GM21447 (cell line): ENCODE measurements around the gene IQSEC1.
A peak's percentile ranks its signal among the peaks of the same experiment; 100 is the strongest.

Experiments used
- ATAC-seq: cut with Tn5 transposase; IDR thresholded peaks from one replicate; pipeline ENCODE4 v1.9.1; 2021; ENCODE audit not compliant: unreplicated experiment

IQSEC1 gene

DNA sequence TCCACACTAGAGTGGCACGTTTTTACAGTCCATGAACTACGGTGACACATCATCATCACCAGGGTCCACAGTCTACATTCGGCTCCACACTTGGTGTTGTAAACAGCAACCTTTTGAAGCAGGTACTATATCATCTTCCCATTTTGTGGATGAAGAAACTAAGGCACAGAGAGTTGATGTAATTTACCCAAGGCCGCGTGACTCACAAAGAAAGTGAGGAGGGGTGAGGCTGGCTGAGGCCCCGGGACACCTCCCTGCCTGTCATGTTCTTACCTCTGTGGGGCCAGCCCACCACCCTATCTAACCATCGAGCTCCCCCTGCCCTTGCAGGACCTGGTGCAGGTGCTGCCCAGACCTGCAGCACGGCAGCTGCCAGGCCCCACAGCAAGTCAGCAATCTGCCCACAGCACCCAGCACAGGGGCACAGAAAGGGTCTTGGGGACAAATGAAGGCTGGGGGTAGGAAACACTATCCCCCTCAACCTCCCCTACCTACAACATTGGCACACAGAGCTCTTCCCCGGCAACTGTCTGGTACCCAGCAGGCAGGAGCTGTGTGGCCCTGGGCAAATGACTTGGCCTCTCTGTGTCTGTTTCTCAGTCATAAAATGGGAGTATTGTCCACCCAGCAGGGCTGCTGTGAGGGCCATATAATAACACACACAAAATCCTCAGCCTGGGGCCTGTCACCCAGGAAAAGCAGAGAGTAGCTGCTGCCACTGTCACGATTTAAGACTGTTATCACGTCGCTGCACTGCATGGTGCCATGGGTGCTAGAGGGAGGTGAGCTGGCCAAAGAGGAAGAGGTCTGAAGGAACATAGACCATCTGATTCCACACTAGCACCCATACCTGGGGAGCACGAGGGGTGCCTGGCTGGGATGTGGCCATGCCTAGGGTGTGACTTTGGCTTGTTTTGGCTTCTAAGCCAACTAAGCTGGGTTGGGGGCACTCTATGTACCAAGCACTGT, 115.1 kb downstream of the IQSEC1 start:
- no peak for ATAC-seq

DNA sequence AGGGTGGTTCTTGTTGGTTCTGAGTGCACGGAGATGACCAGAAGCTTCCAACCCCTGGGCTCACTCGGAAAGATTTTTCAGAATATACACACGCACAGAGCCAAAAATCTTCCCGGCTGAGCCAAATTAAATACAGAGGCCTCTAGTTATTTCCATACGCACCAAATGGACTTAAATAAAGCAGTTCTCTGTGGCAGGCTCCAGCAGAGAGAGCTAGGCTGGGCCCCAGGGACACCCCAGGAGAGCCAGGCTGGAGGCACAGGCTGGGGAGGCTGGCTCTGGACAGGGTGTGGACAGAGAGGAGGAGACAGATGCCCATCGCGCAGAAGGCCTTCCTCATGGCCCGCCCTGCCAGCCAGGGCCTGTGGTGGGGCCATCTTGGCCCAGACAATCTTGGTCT, 115.9 kb downstream of the IQSEC1 start:
- no peak for ATAC-seq

DNA sequence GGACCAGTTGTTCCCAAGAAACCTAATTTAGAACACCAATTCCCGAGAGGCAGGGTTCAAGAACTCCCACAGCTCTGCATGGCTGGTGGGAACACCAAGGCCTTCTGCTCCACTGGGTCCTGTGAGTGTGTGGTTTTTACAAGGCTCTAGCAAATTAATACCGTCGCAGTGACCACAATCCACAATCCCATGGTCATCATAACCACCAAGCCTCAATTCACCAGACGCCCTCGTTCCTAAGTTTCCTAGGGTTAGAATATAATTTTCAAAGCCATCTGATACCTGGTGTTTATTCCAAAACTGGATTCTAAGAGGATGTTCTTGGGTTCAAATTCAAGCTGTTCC, 116.9 kb downstream of the IQSEC1 start:
- ATAC-seq, result no peak

DNA sequence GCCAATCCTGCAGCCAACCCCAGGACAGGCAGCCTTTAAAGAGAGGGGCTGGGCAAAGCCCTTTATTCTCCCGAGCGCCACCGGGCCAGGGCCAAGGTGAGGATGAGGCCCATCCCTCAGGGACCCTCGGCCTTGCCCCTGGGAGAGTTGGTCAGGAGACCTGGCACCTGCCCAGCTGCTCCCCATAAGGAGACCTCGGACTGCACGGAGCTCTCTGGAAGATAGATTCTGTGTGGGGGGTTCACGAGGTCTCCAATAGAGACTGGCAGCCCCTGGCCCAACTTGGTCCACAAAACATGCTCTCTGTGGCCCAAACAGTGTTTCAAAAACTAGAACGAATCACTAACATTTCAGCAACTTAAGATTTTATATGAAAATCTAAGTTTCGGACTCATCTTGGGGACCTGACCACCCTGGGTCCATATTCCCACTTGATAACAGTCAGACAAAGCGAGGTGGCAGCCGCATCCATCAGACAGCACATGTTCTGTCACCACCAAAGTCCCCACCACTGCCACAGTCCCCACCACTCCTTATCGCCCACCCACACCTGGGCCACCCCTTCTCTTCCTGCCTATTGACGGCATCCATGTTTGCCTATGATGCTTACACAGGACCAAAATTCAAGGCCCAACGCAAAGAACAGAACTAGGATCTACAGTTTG, 117.4 kb downstream of the IQSEC1 start:
- no peak for ATAC-seq

DNA sequence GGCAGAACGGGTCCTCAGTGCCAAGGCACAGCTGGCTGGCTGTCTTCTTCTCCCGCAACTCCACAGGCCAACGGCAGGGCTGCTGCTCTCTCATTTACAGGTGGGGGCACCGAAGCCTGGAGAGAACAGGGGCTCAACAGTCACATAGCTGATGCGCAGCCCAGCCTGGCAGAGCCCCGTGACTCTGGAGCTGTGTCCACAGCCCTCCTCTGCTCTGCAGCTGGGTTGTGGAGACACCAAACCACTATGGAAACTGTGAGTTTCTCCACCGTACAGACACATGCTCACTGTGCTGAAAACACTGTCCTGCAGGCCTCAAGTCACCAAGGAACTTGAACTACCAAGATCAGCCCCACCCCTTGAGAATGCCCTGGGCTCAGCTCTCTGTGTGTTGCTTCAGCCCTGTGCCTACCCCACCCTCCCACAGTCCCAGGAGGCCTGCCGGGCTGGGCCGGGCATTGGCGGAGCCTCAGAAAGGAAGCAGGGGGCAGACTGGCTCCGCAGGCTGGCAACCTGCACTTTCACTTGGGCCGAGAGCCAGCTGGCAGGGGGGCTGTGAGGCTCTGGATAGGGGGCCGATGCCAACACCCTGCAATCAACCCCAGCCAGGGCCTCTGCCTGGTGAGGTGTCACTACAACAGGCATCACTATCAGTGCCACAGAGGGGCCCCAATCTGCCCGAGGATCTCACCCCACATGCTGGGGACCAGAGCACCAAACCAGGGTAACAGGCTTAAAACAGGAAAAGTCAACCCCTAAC, 118.2 kb downstream of the IQSEC1 start:
- ATAC-seq, result peak; percentile 75

DNA sequence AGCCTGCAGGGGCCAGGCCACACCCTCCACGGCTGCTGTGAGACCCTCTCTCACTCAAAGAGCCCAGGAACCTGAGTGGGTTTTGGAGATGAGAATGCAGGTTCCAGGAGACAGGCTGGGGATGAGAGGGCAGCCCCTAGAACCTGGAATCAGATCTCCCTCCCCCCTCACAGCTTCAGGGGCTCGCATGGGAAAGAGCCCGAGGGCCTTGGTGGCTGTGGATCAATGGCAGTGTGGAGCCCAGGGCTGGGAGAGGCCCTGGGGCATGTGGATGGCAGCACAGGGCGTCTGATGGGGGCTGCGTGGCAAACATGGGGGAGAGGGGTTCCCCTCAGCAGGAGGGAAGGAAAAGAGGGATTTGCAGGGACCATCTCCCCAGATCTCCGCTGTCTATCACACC, 119.0 kb downstream of the IQSEC1 start:
- no peak for ATAC-seq

DNA sequence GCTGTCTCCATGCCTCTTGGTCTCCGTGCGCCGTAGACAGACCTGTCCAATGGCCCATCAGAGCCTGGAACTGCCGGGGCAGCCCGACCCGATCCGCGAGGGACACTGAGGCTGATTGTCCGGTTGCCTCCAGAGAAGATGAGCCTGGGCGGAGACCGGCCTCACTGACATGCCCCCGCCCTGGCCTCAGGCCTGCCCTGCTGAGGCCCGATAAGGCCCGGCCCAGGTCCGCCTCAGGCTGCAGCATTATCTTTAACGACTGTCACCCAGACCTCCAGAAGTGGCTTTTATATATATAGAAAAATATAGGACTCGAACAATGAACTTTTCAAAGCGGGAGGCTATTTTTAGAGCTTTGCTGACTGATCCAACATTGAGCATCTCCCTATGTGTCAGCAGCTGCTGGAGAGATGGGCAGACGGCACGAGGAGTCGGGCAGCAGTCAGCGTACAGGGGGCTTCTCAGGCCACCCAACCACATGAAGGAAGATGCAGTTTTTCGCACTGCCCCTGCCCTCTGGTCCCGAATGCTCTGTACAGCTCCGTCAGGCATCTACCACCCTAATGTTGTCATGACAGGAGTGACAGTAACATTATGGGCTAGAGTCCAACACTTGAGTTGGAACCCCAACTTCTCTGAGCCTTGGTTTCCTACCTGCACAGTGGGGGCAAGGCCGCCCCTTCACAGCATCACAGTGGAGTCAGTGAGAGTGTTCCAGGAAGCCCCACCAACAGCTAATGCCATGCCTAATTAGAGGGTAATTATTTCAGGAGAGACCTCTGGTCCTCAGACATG, 119.8 kb downstream of the IQSEC1 start:
- no peak for ATAC-seq

DNA sequence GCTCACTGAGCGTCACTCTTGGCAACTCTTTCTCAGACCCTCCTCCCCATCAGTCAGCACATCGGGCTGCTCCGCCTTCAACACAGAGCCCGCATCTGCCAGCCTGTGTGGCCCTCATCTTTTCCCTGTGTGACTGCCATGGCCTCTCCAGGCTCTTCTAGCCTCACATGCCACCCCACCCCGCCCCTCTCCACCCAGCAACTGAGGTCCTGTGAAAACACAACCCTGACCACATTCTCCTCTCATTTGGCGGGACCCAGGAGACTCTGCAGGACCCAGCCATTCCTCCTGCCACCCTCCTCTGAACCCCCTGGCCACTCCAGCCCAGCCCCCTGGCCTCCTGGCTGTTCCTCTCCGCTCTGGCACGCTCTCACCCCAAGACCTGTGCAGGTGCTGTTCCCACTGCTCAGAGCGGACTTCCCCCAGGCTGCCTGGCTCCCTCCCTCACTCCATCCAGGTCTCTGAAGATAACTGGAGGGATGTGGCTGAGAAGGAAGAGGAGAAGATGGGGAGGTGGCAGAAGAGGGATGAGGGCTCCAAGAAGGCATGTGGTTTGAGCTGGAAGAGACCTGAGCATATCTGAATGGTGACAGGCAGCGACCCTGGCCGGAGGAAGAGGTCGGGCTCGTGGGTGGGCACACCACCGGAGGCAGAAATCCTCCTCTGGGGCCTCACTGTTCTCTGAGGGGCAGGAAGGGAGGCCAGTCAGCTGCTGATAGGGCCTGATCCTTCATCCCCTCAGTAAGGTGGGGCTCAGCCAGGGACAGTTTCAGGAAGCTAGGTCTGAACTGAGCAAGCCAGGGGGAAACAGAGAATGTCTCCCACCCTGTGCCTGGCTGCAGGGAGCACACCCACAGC, 120.7 kb downstream of the IQSEC1 start:
- ATAC-seq, result no peak

DNA sequence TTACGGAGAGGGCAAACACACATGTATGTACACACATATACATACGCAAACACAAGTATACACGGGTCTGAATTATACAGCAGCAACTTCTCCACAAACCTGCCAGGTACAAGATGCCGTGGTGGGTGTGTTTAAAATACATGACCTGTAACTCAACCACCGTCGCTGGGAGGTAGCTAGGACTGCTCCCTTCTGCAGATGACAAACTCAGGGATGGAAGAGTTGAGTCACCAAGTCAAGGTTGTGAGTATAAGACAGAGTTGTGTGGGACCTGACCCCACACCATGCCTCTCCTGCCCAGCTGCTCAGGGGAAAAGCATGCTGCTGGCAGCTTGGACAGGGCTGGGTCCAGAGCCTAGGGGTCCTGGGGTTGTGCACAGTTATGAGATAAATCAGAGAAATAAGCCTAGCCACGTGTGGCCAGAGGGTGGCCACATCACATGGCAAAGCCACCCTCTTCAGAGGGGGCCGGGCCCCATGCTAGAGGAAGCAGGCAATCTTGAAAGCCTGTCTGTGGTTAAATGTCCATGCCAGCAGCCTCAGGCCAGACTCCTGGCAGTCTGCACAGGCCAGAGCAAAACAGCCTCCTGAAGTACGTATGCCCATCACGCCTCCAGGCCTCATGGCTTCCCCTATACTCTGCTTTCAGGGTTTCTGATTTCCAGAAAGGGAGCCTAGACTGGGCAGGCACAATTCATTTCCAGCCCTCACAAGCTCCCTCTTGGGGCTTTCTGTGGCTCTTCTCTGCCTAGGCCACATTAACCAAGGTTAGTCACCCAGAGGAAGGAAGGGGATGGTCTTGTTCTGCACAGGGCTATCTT, 124.1 kb downstream of the IQSEC1 start:
- ATAC-seq, result peak; percentile 75

DNA sequence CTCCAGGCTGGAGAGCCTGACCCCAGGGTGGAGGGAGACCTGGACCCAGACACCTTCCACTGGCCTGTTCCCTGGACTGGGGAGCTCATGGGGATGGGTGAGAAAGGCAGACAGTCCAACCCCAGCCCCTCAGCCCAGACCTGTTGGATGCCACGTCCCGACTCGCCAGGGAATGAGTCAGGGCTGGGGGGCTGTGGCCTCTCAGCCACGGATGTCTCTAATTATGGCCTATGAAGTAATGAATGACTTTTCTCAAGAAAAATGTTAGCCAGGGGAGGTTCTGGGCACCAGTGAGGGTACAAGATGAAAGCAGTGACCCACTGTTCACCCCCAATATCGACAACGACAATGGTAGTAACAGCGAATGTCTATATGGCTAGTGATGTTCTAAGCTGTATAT, 124.9 kb downstream of the IQSEC1 start:
- ATAC-seq, result no peak

DNA sequence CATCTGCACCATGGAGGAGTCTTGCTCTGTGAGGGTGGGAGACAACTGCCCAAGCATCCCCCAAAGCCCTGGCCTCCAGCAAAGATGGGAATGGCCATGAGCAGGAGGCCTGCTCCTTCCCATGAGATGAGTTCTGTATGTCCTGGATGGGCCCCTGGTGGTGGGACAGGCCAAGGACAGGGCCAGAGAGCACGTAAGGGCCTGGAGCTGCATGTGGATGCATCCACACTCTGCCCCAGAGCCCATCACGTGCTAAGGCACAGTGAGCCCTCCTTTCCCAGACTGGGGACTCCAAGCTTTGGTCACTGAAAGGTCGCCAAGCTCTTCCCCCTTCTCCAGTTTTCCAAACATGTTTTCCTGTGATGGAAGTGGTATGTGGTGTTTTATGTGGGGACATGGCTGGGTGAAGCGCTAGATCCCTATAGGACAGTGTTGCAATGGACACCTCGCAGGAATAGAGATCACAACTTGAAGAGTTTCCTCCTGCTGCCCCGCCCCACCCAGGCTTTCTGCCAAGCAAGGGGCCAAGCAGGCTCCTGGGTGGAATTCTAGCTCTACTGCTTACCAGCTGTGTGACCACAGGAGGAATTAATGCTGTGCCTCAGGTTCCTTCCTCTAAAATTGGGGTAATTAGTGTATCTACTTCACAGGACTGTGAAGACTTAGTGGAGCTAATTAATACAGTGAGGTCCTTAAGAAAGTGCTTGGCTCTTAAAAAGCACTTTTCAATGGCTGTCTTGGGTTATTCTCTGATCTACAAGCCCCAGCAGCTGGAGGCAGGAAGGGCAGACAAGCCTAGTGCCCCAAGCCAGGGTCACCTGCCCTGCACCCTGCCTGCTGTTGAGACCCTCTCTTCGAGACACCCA, 125.5 kb downstream of the IQSEC1 start:
- ATAC-seq, result no peak

DNA sequence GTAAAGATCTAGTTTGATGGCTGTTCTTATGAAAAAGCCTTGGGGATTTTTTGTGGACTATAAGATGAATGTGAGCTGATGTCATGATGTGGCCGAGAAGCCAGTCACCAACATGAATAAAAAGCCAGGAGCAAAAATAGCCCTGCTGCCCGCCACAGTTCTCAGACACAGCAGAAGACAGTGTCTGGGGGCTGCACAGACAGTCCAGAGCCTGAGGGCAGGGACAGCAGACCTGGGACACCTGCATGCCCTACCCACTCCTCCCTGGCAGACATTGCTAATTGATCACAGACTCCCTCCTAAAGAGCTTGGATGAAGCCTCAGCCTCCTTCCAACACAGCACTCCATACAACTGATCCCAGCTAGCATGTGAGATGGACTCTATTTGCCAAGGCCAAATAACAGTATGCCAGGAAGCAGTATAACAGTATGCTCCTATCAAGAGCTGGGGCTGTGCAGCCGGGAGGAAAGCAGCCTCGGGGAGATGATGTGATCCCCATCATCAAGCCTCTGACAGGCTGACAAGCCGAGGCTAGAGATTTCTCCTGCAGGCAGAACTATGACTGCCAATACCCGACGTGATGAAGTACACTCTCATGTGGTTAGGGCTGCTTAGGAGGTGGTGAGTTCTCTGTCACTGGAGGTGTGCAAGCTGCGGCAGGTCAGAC, 126.4 kb downstream of the IQSEC1 start:
- no peak for ATAC-seq

DNA sequence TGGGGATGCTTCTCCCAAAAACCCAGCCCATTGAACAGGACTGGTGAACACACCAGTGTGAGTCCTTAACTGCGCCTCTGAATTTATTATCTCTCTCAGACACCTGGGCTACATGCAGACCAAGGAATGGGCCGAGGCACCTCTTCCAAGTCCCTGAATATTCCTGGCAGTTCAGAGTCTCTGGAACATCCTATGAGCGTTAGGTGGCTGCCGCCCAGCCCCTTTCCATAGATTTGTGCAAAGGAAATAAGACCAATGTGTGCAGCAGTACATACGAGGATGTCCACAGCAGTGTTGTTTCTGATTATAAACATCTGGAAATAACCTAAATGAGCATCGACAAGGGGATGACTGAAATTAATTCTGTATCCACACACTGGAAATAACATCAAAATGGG, 127.0 kb downstream of the IQSEC1 start:
- ATAC-seq, result no peak

DNA sequence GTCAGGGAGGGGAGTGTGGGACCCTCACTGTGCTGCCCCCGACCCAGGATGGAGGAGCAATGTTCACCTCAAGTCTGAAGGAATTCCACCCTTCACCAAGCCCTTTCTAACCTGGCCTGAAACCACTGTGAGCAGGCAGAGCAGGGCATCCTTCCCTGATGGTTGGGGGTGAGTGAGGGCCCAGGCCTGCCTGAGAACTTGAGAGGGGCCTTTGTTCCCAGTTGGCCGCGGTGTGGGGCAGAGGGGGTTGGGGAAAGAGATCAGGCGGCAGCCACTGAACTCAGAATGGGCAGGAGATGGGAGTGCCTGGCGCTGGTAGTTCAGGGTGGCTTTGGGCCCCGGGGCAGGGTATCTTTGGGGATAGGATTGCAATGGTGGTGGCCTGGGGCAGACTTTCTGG, 128.4 kb downstream of the IQSEC1 start:
- ATAC-seq, result no peak

DNA sequence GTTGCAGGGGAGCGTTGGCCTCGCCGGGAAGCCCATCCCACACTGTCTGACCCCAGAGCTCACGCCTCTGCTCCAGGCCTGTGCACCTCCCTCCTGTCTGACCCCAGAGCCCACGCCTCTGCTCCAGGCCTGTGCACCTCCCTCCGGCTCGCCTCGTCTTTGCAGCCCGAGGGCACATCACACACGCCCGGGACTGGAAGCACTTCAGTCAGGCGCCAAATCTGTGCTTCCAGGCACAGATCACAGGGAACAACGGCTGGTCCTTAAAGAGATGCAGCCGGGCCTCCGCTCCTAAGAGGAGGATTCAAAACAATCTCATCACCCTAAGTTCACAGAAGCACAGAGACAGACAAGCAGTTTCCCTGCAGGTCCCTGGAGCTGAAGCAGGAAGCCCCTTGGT, 128.8 kb downstream of the IQSEC1 start:
- no peak for ATAC-seq

DNA sequence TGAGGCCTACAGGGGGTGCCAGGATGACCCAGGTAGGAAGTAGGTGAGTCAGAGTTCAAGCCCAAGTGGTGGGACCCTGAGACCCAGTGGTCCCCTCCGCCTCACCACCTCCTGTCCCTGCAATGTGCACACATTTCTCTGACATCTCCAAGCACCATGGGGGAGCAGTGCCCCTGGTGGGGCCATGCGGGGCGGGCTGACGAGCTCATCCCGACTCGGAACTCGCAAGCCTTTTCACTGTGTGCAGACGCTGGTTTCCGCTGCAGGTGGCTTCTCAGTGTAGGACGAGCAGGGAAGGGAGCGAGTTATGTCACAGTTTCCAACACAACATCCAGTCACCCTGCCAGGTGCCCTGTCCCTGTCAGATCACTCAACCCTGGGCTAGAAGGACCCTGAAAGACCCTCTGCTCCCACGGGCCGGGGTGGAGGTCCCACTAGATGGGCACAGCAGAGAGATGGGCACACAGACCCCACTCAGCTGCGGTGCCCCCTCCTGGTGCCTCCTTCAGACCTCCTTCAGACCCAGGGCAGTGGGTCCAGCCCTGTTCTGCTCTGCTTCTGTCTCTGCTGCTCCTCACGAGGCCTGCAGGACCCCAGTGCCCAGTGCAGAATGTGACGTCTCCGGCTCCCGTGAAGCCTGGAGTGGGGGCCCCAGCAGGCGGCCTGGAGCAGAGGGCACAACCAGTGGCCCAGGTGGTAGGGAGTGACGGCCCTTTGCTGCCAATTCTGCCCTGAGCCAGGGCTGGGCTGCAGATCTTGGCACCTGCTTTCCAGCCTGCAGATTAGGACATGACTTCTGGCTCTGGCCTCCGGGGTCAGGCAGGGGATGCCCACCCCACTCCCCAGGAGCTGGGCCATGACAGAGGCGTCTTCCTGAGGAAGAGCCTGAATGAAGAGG, 129.9 kb downstream of the IQSEC1 start:
- no peak for ATAC-seq
